ENCODE data around the gene POPDC2.

Gene POPDC2

DNA sequence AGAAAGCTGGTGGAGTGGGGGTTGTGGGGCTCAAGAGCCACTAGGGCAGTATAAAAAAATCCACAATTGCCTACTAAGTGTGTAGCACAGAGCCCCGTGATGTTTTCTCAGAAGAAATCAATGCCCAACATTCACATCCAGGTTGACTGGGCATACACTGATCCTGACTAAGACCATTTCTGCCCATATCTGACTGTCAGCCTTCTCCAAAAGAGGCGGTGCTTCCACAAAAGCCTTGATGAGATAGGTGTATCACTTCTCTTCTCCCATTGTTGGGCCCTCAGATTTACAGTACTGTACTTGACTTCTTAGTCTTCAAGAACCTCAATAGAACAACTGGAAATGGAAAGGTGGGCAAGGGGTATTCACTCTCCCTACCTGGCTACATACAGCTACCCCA lies 1.4 kb downstream of the POPDC2 start:
- no peak overlapping the region for H3K9ac ChIP-seq (ENCODE audit: low read depth, low read length)
- H3K4me1 ChIP-seq (ENCODE audit: insufficient read depth, low read length), result no peaks in the 10 kb centered on the region
- no peaks in the 10 kb centered on the region for H3K36me3 ChIP-seq (ENCODE audit: insufficient read depth, low read length)
- no peaks in the 10 kb centered on the region for H3K9me3 ChIP-seq (ENCODE audit: control insufficient read depth, insufficient read depth, low read length)

- no peaks in the 10 kb centered on the region for H3K4me1 ChIP-seq (ENCODE audit: insufficient read depth, low read length)
- H3K9ac ChIP-seq (ENCODE audit: low read depth, low read length), result no peak overlapping the region
- H3K36me3 ChIP-seq (ENCODE audit: insufficient read depth, low read length), result no peaks in the 10 kb centered on the region
- no peaks in the 10 kb centered on the region for H3K9me3 ChIP-seq (ENCODE audit: control insufficient read depth, insufficient read depth, low read length)
Observed at GRCh38 chr3:119657887-119658702, 2.3 kb downstream of the POPDC2 start.

- Histone ChIP-seq H3K9me3 (ENCODE audit: control insufficient read depth, insufficient read depth, low read length) (no peaks in the 10 kb centered on the region), H3K4me1 (ENCODE audit: insufficient read depth, low read length) (no peaks in the 10 kb centered on the region), H3K9ac (ENCODE audit: low read depth, low read length) (no peak overlapping the region), H3K36me3 (ENCODE audit: insufficient read depth, low read length) (no peaks in the 10 kb centered on the region)
Observed at GRCh38 chr3:119653876-119654275, 6.5 kb downstream of the POPDC2 start.

GRCh38 chr3:119652306-119653033 lies 7.9 kb downstream of the POPDC2 start:
- H3K9me3 ChIP-seq (ENCODE audit: control insufficient read depth, insufficient read depth, low read length), result no peaks in the 10 kb centered on the region

GRCh38 chr3:119649761-119650160 lies 10.6 kb downstream of the POPDC2 start:
- Histone ChIP-seq H3K4me1 (ENCODE audit: insufficient read depth, low read length) (peaks cover 6% of the 10 kb centered on the region; the same call in 1 of the 2 replicates), H3K36me3 (ENCODE audit: insufficient read depth, low read length) (no peaks in the 10 kb centered on the region), H3K9me3 (ENCODE audit: control insufficient read depth, insufficient read depth, low read length) (no peaks in the 10 kb centered on the region), H3K9ac (ENCODE audit: low read depth, low read length) (no peak overlapping the region)

More at GRCh38 chr3:119652306-119653033, 7.9 kb downstream of the POPDC2 start:
- Histone ChIP-seq H3K9ac (ENCODE audit: low read depth, low read length) (no peak overlapping the region), H3K36me3 (ENCODE audit: insufficient read depth, low read length) (no peaks in the 10 kb centered on the region), H3K4me1 (ENCODE audit: insufficient read depth, low read length) (peaks cover 4% of the 10 kb centered on the region; the same call in 1 of the 2 replicates)

- H3K36me3 ChIP-seq (ENCODE audit: insufficient read depth, low read length), result no peaks in the 10 kb centered on the region
- no peak overlapping the region for H3K9ac ChIP-seq (ENCODE audit: low read depth, low read length)
- H3K4me1 ChIP-seq (ENCODE audit: insufficient read depth, low read length), result peaks cover 11% of the 10 kb centered on the region; the same call in 1 of the 2 replicates
- H3K9me3 ChIP-seq (ENCODE audit: control insufficient read depth, insufficient read depth, low read length), result no peaks in the 10 kb centered on the region
Observed at GRCh38 chr3:119647843-119648575, 12.4 kb downstream of the POPDC2 start.

- peaks cover 13% of the 10 kb centered on the region; the same call in 1 of the 2 replicates for H3K4me1 ChIP-seq (ENCODE audit: insufficient read depth, low read length)
- no peaks in the 10 kb centered on the region for H3K36me3 ChIP-seq (ENCODE audit: insufficient read depth, low read length)
- no peak overlapping the region for H3K9ac ChIP-seq (ENCODE audit: low read depth, low read length)
- no peaks in the 10 kb centered on the region for H3K9me3 ChIP-seq (ENCODE audit: control insufficient read depth, insufficient read depth, low read length)
Observed at GRCh38 chr3:119647171-119647570, 13.2 kb downstream of the POPDC2 start.

GRCh38 chr3:119645813-119646212 lies 14.6 kb downstream of the POPDC2 start:
- Histone ChIP-seq H3K36me3 (ENCODE audit: insufficient read depth, low read length) (no peaks in the 10 kb centered on the region), H3K9ac (ENCODE audit: low read depth, low read length) (no peak overlapping the region), H3K9me3 (ENCODE audit: control insufficient read depth, insufficient read depth, low read length) (no peaks in the 10 kb centered on the region), H3K4me1 (ENCODE audit: insufficient read depth, low read length) (peaks cover 13% of the 10 kb centered on the region; the same call in 1 of the 2 replicates)

GRCh38 chr3:119644481-119644880 lies 15.9 kb downstream of the POPDC2 start:
- Histone ChIP-seq H3K36me3 (ENCODE audit: insufficient read depth, low read length) (no peaks in the 10 kb centered on the region), H3K9me3 (ENCODE audit: control insufficient read depth, insufficient read depth, low read length) (no peaks in the 10 kb centered on the region), H3K9ac (ENCODE audit: low read depth, low read length) (no peak overlapping the region), H3K4me1 (ENCODE audit: insufficient read depth, low read length) (peaks cover 13% of the 10 kb centered on the region; the same call in 1 of the 2 replicates)

- Histone ChIP-seq H3K4me1 (ENCODE audit: insufficient read depth, low read length) (peaks cover 13% of the 10 kb centered on the region; the same call in 1 of the 2 replicates), H3K9ac (ENCODE audit: low read depth, low read length) (no peak overlapping the region), H3K36me3 (ENCODE audit: insufficient read depth, low read length) (no peaks in the 10 kb centered on the region), H3K9me3 (ENCODE audit: control insufficient read depth, insufficient read depth, low read length) (no peaks in the 10 kb centered on the region)
Observed at GRCh38 chr3:119643528-119643927, 16.9 kb downstream of the POPDC2 start.

GRCh38 chr3:119642746-119643473 lies 17.5 kb downstream of the POPDC2 start:
- Histone ChIP-seq H3K9ac (ENCODE audit: low read depth, low read length) (no peak overlapping the region), H3K9me3 (ENCODE audit: control insufficient read depth, insufficient read depth, low read length) (no peaks in the 10 kb centered on the region), H3K36me3 (ENCODE audit: insufficient read depth, low read length) (no peaks in the 10 kb centered on the region), H3K4me1 (ENCODE audit: insufficient read depth, low read length) (peaks cover 13% of the 10 kb centered on the region; the same call in 1 of the 2 replicates)

DNA sequence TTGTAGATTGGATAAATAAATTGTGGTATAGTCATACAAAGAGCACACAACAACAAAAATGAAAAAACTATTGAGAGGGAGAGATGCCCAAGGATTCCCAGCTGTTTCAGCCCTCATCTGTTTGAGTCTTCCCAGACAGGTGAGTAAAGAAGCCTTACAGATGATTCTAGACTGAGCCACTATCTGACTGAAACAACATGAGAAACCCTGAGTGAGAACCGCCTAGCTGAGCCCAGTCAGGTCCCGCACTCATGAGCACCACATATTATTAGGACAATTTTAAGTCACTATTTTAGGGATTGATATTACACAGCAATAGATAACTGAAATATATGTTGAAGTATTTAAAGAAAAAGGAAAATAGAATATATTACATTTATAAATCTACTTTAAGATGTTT lies 19.0 kb downstream of the POPDC2 start:
- no peak overlapping the region for H3K9ac ChIP-seq (ENCODE audit: low read depth, low read length)
- H3K4me1 ChIP-seq (ENCODE audit: insufficient read depth, low read length), result 0 out of 2 replicates have a peak, but pooled peaks cover 6% of the 10 kb centered on the region
- H3K36me3 ChIP-seq (ENCODE audit: insufficient read depth, low read length), result no peaks in the 10 kb centered on the region
- no peaks in the 10 kb centered on the region for H3K9me3 ChIP-seq (ENCODE audit: control insufficient read depth, insufficient read depth, low read length)

DNA sequence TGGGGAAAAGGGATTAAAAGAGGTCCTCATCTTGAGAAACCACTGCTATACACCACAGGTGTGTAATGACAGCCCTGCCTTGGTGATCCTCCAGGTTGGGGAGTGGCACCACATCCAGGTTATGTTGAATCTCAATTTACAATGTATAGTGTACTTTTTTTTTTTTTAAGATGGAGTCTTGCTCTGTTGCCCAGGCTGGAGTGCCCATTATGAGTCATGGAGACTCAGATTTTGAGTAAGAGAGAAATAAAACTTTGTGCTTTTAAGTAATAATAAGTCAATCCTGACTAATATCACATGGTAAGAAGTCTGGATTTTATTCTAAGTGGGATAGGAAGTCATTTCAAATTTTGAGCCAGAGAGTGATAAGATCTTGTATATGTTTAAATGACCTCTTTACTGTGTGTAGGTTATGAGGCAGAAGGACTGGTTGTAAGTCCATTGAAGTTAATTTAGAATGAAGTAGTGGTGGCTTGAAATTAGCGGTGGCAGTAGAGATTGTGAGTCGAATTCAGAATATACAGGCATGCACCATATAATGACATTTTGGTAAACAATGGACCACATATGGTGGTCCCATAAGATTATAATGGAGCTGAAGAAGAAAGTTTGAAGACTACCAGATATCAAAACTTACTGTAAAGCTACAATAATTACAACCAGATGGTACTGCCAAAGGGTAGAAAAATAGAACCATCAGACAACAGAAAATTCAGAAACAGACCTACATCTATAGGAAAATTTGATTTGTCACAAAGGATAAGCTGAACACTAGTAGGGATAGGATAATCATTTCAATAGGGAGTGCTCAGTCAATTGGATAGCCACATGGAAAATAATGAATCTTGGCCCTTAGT lies 20.7 kb downstream of the POPDC2 start:
- no peaks in the 10 kb centered on the region for H3K36me3 ChIP-seq (ENCODE audit: insufficient read depth, low read length)
- H3K4me1 ChIP-seq (ENCODE audit: insufficient read depth, low read length), result 0 out of 2 replicates have a peak, but pooled peaks cover 6% of the 10 kb centered on the region
- H3K9ac ChIP-seq (ENCODE audit: low read depth, low read length), result no peak overlapping the region
- no peaks in the 10 kb centered on the region for H3K9me3 ChIP-seq (ENCODE audit: control insufficient read depth, insufficient read depth, low read length)
